AG08395 (cell line): ENCODE measurements around the gene NOTUM.

Experiments
- DNase-seq: peaks from one replicate; pipeline ENCODE4 v3.0.0; 2012; ENCODE audit warnings: mixed read lengths, low spot score

NOTUM gene

GRCh38 chr17:81961087-81961511, at the start of gene NOTUM:
TSS of gene NOTUM (minus strand) at chr17:81961187. CDS start at chr17:81960909, 278 bp downstream.
- DNase-seq, result peak; percentile 60

- no peak for DNase-seq
Observed at GRCh38 chr17:82009413-82009812, 48.4 kb upstream of the NOTUM start.

DNA sequence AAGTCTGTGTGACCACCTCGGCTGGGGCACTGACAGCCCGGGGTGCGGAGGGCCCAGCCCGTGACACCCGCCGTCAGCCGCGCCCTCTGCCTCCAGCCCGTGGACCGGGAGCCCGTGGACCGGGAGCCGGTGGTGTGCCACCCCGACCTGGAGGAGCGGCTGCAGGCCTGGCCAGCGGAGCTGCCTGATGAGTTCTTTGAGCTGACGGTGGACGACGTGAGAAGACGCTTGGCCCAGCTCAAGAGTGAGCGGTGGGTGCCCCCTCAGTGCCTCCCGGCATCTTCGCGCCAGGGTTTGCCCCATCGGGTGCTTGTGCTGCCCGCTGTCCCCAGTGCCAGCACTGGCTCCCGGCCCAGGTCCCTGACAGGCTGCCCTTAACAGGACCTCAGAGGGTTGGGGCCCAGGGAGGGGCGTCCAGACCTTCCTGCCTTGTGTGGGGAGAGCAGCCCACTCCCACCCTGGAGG, 48.0 kb upstream of the NOTUM start:
- DNase-seq, result no peak

- DNase-seq, result no peak
Observed at GRCh38 chr17:82008258-82008940, 47.4 kb upstream of the NOTUM start.

DNA sequence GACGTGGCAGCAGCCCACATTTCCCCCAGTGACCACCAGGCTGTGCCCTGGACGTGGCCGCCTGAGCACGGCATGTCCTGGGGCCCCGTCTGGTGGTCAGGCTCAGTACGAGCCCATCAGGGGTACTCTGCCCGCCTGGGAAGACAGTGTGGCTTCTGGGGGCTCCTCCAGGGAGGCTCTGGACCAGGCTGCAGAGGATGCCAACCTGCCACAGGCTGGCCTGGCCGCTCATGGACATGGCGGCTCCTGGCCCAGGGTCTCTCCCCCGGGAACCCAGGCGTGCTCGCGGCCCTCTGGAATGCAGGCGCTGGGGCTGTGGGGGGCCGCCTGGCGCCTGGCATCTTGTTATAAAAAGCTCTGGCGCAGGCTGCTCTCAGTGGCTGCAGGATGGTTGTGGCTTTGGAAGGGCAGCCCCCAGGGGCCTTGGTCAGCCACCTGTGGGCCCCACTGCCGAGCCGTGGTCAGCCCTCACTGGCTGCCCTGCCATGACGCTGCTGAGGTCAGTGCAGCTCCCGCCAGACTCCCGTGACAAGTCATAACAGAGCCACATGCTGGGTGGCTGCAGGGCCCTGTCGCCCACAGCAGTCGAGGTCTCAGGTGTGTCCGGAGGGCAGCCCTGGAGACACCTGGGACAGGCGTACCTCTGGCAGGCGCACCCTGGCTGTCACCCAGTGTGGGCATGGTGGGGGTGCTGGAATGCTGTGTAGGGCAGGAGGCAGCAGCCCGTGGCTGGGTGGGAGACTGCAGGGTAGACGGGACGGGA, 46.7 kb upstream of the NOTUM start:
- no peak for DNase-seq

- DNase-seq, result no peak
Observed at GRCh38 chr17:82007228-82007494, 46.2 kb upstream of the NOTUM start.

DNA sequence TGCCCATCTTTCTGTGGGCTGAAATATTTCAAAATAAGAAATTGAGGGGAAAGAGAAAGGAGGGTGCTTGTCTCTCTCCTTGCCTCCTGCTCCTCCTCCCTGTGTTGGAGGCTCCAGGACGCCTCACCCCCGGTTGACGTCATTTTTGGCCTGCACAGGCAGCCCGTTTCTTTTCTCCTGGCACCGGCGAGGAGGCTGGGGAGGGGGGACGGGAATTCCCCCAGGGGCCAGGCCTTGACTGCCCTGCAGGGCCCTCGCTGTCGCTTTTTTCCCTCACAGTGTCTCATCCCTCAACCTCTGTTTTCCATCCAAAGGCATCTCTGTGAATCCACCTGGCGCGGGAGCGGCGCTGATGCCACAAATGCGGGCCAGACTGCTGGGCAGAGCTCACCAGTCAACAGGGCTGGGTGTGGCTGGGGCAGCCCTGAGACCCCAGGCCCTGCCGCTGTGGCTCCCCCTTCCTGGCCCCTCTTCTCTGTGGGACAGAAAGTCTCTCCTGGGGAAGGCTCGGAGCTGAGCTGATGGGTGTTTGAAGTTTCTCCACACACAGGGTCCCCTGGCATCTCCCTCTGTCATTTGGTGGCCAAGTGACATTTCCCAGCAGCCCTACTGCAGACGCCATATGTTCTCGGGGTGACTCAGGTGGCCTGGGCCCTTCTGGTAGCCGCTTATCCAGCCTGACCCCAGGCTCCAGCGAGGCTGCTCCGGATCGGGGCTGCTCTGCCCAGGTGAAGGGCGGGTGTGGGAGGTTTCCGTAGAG, 45.7 kb upstream of the NOTUM start:
- DNase-seq, result peak; percentile 54

DNA sequence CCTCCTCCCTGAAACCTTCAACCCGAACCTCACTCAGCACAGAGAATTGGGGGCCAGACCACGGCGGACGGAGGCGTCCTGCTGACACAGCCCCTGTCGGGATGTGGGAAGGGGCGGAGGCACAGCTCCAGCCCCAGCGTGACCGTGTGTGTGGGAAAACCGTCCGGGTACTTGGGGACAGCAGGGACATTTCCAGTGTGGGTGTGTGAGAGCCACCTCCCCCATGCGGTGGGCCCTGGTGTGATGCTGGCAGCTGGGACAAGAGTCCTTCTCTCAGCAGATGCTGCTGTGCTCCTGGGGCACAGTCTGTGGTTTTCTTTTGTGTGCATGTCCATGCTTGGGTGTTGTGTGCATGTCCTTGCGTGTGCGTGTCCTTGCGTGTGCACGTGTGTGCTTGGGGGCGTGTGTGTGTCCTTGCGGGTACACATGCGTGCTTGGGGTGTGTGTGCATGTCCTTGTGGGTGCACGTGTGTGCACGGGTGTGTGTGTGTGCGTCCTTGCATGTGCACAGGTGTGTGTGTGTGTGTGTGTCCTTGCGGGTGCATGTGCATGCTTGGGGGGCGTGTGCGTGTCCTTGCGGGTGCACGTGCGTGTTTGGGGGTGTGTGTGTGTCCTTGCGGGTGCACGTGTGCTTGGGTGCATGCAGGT, 44.8 kb upstream of the NOTUM start:
- no peak for DNase-seq

- DNase-seq, result no peak
Observed at GRCh38 chr17:82004517-82005455, 43.8 kb upstream of the NOTUM start.

DNA sequence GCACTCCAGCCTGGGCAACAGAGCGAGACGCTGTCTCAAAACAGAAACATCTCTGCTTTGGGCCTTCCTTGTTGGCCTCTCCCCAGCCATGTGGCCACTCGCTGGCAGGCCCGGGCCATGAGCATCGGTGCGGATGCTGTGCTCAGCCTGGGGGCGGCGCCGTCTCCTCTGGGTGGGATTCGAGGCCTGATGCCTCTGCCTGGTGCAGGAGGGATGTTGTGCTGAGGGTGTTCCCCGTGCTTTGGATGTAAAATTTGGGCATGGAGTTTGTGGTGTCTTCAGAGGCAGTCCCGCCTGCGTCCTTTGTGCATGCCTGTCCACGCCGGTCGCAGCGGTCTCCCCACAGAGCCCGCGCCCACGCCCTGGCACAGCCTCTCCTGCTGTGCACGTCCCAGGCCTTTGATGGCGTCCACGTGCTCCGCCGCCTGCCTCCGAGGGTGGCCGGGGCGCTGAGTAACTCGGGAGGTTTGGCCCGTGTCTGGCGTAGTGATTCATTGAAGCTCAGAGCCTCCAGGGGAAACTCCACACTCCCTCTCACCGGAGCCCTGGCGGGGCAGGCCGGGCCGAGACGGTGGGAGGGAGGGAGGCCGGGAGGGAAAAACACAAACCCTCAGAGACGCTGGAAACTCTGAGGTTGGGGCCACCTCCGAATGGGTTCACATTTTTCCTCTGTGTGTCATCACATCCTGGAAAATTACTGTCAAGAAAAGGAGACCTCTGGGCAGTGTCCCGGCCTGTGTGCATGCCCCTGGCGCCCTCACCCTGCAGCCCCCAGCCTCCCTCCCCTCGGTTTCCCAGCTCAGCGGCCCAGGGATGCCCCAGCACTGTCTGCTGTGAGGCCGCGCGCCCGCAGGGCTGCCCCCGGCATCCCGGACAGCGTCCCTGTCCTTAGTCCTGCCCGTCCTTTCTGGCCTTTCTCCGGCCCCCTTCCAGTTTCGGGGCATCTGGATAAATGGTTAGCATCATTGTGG, 42.7 kb upstream of the NOTUM start:
- DNase-seq, result peak; percentile 96

- DNase-seq, result no peak
Observed at GRCh38 chr17:82001571-82002056, 40.6 kb upstream of the NOTUM start.

- no peak for DNase-seq
Observed at GRCh38 chr17:82000803-82001570, 40.0 kb upstream of the NOTUM start.

DNA sequence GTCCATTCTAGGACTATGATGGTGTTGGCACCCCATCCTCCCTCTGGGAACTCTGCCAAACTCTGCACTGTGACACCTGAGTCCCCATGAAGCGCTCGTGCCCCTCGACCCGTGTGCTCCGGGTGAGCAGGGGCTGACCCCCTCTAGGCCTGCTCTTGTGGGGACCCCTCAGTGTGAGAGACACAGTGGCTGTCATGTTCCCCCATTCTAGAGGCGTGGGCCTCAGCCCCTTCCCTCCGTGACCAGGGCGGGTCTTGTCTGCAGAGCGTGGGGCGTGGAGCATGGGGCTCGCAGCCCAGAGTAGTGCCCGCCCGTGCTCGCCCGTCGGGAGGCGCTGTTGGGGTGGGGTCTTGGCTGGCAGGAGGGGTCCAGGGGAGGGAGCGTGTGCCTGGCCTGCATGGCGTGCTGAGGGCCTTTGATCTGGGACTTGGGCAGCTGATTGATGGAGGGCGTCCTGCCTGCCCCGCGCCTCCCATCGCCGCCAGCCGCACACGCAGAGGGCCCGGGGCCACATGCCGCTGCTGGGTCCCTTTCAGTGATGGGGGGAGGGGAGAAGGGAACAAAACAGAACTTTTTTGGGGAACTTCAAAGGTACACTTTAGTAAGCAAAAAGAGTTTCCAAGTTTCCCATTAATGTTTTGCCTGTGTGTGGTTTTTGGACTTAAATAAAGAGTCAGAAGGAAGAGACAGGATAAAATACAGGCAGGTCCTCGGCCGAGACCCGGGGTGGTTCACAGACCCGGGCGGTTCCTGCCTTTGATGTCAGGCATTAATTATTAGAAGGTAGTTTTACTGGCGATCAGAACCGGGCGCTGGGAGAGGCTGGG, 39.2 kb upstream of the NOTUM start:
- DNase-seq, result no peak

DNA sequence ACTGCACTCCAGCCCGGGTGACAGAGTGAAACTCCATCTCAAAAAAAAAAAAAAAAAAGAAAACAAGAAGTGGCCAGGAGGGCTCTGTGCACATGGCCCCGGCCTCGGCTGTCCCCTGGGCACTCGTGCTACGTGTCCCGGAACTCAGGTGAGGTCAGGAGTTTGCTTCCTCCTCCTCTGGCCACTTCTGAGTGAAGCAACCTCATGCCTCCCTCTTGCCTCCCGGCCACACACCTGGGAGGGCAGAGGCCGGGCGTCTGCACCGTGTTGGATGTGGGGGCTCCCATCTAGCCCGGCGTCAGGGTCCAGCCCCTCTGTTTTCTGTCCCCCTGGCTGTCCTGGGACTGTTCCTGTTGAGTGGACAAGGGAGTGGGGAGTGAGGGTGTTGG, 38.6 kb upstream of the NOTUM start:
- DNase-seq, result no peak

DNA sequence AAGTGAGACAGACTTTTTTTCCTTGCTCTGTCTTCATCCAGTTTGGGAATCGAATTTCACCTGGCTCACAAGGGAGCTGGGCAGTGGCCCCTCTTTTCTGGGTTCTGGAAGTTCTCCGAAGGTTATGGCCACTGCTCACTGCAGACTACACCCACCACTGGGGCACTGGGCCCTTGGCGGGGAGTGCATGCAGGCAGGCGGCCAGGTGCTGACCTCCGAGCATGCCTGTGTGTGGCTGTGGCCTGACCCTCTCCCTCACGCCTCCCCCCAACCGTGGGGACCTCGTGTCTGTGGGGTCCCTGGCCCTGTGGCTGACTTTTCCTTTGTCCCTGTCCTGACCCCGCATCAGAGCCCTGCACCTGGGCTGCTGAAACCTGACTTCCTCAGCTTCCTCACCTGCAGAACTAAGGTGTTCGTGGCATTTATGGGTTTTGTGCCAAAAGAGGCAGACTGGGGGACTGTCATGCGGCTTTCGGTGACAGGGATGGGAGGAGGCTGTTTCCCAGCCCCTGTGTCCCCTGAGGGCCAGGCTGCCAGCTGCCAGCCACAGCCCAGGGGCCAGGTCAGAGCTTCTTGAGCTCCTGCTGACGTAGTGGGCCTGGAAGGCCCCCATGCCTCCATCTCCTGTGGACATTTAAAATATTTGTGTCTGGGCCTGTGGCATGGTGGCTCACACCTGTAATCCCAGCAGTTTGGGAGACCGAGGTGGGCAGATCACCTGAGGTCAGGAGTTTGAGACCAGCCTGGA, 37.9 kb upstream of the NOTUM start:
- DNase-seq, result no peak

DNA sequence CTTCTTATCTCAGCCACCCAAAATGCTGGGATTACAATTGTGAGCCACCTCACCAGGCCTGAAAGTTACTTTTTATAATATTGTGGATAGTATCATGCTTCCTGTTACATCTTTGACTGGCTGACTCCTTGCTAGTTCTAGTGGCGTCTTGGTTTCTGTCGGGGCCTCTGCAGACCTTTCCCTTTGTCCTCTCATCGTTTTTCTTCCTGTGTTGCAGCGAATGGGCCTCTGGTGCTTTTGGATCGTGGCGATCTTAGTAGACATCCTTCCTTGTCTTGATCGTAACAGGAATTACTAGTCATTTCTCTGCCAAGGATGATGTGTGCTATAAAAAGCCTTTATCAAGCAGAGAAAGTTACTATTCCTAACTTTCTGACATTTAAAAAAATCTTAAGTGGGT, 37.2 kb upstream of the NOTUM start:
- no peak for DNase-seq

- no peak for DNase-seq
Observed at GRCh38 chr17:81996757-81997441, 35.9 kb upstream of the NOTUM start.
